Activated T-cell treated with anti-CD3 and anti-CD28 coated beads, Interleukin-2, amount 50 U/mL, for 4 hours (primary cell): ENCODE data around the gene UBR4. TPM values are rescaled to one million over a fixed set of nuclear protein-coding genes. Genes with fewer than 3 reads are reported as not detected.

ENCODE experiments used
- ATAC-seq, 2 donors: fragments of 200-7000 bp; cut with Tn5 transposase; one replicate each; pipeline ENCODE4 v1.10.0; 2021
- DNase-seq: peaks from one replicate; pipeline ENCODE4 v3.0.0-alpha.2; 2020
- H3K27me3 Mint-ChIP-seq: one replicate; pipeline ENCODE4 v1.8.0; 2021; ENCODE audit warnings: low read depth, mixed read lengths
- H3K36me3 Mint-ChIP-seq: one replicate; pipeline ENCODE4 v1.8.0; 2022; ENCODE audit warnings: mixed read lengths; ENCODE audit not compliant: insufficient read depth
- H3K4me1 Mint-ChIP-seq: one replicate; pipeline ENCODE4 v1.8.0; 2021; ENCODE audit warnings: low read depth, mixed read lengths
- H3K4me3 Mint-ChIP-seq: one replicate; pipeline ENCODE4 v1.8.0; 2021; ENCODE audit warnings: mild to moderate bottlenecking, moderate library complexity, mixed read lengths
- H3K9me3 Mint-ChIP-seq: one replicate; pipeline ENCODE4 v1.8.0; 2021; ENCODE audit warnings: mixed read lengths
- total RNA-seq, 3 donors: library from RNA; stranded (reverse); gene quantifications; one replicate each; pipeline ENCODE4 v1.2.1, GENCODE V29; 2021

The UBR4 gene
- total RNA-seq, 3 donors from 2014 or later: 102 to 123 (median 108) TPM

GRCh38 chr1:19076841-19077616, 133.0 kb downstream of the UBR4 start:
- H3K27me3 Mint-ChIP-seq: no peaks in the 10 kb centered on the region
- no peak overlapping the region for H3K4me3 Mint-ChIP-seq
- peaks cover 66% of the 10 kb centered on the region for H3K36me3 Mint-ChIP-seq
- H3K4me1 Mint-ChIP-seq: peaks cover 42% of the 10 kb centered on the region
- no peak for DNase-seq
- no peaks in the 10 kb centered on the region for H3K9me3 Mint-ChIP-seq
- no peak for ATAC-seq

GRCh38 chr1:19074902-19075721, 135.0 kb downstream of the UBR4 start:
- H3K27me3 Mint-ChIP-seq: no peaks in the 10 kb centered on the region
- H3K36me3 Mint-ChIP-seq: peaks cover 51% of the 10 kb centered on the region
- no peak for DNase-seq
- ATAC-seq: peak; percentile 12 to 37
- H3K4me1 Mint-ChIP-seq: peaks cover 57% of the 10 kb centered on the region
- peak overlapping the region; percentile 13 for H3K4me3 Mint-ChIP-seq
- H3K9me3 Mint-ChIP-seq: no peaks in the 10 kb centered on the region

GRCh38 chr1:19074361-19074901, 135.6 kb downstream of the UBR4 start:
- Mint-ChIP-seq H3K36me3 (peaks cover 44% of the 10 kb centered on the region), H3K4me3 (peak overlapping the region; percentile 13), H3K9me3 (no peaks in the 10 kb centered on the region), H3K4me1 (peaks cover 58% of the 10 kb centered on the region), H3K27me3 (no peaks in the 10 kb centered on the region)
- peak; percentile 78 to 87 for ATAC-seq
- DNase-seq: peak; percentile 30

GRCh38 chr1:19073311-19074186, 136.5 kb downstream of the UBR4 start:
- DNase-seq: no peak
- Mint-ChIP-seq H3K9me3 (no peaks in the 10 kb centered on the region), H3K27me3 (no peaks in the 10 kb centered on the region)

GRCh38 chr1:19072285-19072981, 137.6 kb downstream of the UBR4 start:
- DNase-seq (no peak), ATAC-seq (no peak)
- peaks cover 32% of the 10 kb centered on the region for H3K36me3 Mint-ChIP-seq
- no peak overlapping the region for H3K4me3 Mint-ChIP-seq
- H3K9me3 Mint-ChIP-seq: no peaks in the 10 kb centered on the region
- H3K27me3 Mint-ChIP-seq: no peaks in the 10 kb centered on the region
- peaks cover 61% of the 10 kb centered on the region for H3K4me1 Mint-ChIP-seq

More at GRCh38 chr1:19073311-19074186, 136.5 kb downstream of the UBR4 start:
- peaks cover 61% of the 10 kb centered on the region for H3K4me1 Mint-ChIP-seq
- ATAC-seq: no peak
- H3K4me3 Mint-ChIP-seq: no peak overlapping the region
- peaks cover 39% of the 10 kb centered on the region for H3K36me3 Mint-ChIP-seq

- Mint-ChIP-seq H3K9me3 (no peaks in the 10 kb centered on the region), H3K27me3 (no peaks in the 10 kb centered on the region), H3K4me1 (peaks cover 61% of the 10 kb centered on the region), H3K4me3 (no peak overlapping the region), H3K36me3 (peaks cover 28% of the 10 kb centered on the region)
- DNase-seq (no peak), ATAC-seq (no peak)
Observed at GRCh38 chr1:19071674-19072281, 138.3 kb downstream of the UBR4 start.

- Mint-ChIP-seq H3K4me3 (no peak overlapping the region), H3K27me3 (no peaks in the 10 kb centered on the region), H3K9me3 (no peaks in the 10 kb centered on the region), H3K4me1 (peaks cover 58% of the 10 kb centered on the region), H3K36me3 (peaks cover 22% of the 10 kb centered on the region)
- ATAC-seq (no peak), DNase-seq (no peak)
Observed at GRCh38 chr1:19070891-19071621, 139.0 kb downstream of the UBR4 start.

GRCh38 chr1:19070197-19070651, 139.8 kb downstream of the UBR4 start:
- peaks cover 13% of the 10 kb centered on the region for H3K36me3 Mint-ChIP-seq
- no peak for ATAC-seq
- no peak for DNase-seq
- H3K27me3 Mint-ChIP-seq: no peaks in the 10 kb centered on the region
- H3K4me3 Mint-ChIP-seq: no peak overlapping the region
- no peaks in the 10 kb centered on the region for H3K9me3 Mint-ChIP-seq
- peaks cover 50% of the 10 kb centered on the region for H3K4me1 Mint-ChIP-seq

GRCh38 chr1:19068639-19069276, 141.3 kb downstream of the UBR4 start:
- no peaks in the 10 kb centered on the region for H3K36me3 Mint-ChIP-seq
- ATAC-seq (no peak), DNase-seq (no peak)
- H3K27me3 Mint-ChIP-seq: no peaks in the 10 kb centered on the region
- H3K4me3 Mint-ChIP-seq: no peak overlapping the region
- H3K9me3 Mint-ChIP-seq: no peaks in the 10 kb centered on the region
- H3K4me1 Mint-ChIP-seq: peaks cover 35% of the 10 kb centered on the region

- H3K9me3 Mint-ChIP-seq: no peaks in the 10 kb centered on the region
- no peaks in the 10 kb centered on the region for H3K27me3 Mint-ChIP-seq
- peaks cover 28% of the 10 kb centered on the region for H3K4me1 Mint-ChIP-seq
- DNase-seq (no peak), ATAC-seq (no peak)
- H3K36me3 Mint-ChIP-seq: no peaks in the 10 kb centered on the region
- H3K4me3 Mint-ChIP-seq: no peak overlapping the region
Observed at GRCh38 chr1:19067912-19068638, 142.0 kb downstream of the UBR4 start.

GRCh38 chr1:19067182-19067911, 142.7 kb downstream of the UBR4 start:
- Mint-ChIP-seq H3K4me3 (no peak overlapping the region), H3K9me3 (no peaks in the 10 kb centered on the region), H3K36me3 (no peaks in the 10 kb centered on the region), H3K4me1 (peaks cover 21% of the 10 kb centered on the region), H3K27me3 (no peaks in the 10 kb centered on the region)
- DNase-seq (no peak), ATAC-seq (no peak)
